ENCODE results near the gene TNFRSF8. TPM values are rescaled to one million over a fixed set of nuclear protein-coding genes. Genes with fewer than 3 reads are reported as not detected.

TNFRSF8 gene
- total RNA-seq, 8 experiments from 2014 or later, result 0.31 to 16.0 (median 0.46) TPM

- WGBS, 10 experiments, result 37 to 78% (median 54%) methylated on average over 5 to 10 of the region's 10 CpGs; no CpG with 5 or more reads in 1 of the 10 experiments
- in situ Hi-C loops (cut with MboI; ENCODE audit: low pct_unique_long_range_greater_than_20kb in 2 of 9, low sequenced_read_pairs in 9 of 9, unreplicated experiment in 9 of 9), result no loop called here
- no peak for ATAC-seq (replicated peaks in 6 of 8)
- H3K4me3 ChIP-seq, result no peak overlapping the region
- H3K27ac ChIP-seq, result no peak overlapping the region
- H3K4me1 ChIP-seq (replicated peaks in 1 of 2), result peaks cover 3 to 10% of the 10 kb centered on the region in 2 donors
Measured at GRCh38 chr1:12157366-12158231, 94.5 kb downstream of the TNFRSF8 start.

- no peak overlapping the region for H3K27ac ChIP-seq
- 28 to 100% (median 57%) methylated on average over 2 to 16 of the region's 22 CpGs; no CpG with 5 or more reads in 1 of the 10 experiments for WGBS, 10 experiments
- no peak for ATAC-seq (replicated peaks in 6 of 8)
- in situ Hi-C loops (cut with MboI; ENCODE audit: low pct_unique_long_range_greater_than_20kb in 2 of 9, low sequenced_read_pairs in 9 of 9, unreplicated experiment in 9 of 9), result no loop called here
- peaks cover 3 to 10% of the 10 kb centered on the region in 2 donors for H3K4me1 ChIP-seq (replicated peaks in 1 of 2)
- no peak overlapping the region for H3K4me3 ChIP-seq
Measured at GRCh38 chr1:12158357-12159092, 95.4 kb downstream of the TNFRSF8 start.

DNA sequence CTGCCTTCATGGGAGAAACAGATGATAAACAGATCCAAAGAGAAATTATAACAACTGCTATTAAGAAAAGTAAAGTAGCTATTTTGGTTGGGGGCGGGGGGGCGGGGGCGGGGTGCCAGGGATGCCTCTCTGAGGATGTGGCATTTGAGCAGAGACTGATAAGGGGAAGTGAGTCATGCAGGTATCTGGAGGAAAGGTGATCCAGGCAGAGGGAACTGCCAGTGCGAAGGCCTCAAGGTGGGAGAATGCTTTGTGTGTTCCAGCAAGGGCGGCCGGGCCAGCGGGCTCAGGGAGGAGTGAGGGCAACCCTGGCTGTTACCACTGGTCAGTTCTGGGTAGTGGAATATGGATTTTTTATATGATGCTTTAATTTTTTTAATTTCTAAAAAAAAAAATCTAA, 96.7 kb downstream of the TNFRSF8 start:
- WGBS, 10 experiments, result 82 to 100% (median 100%) methylated on average over 1 to 4 of the region's 7 CpGs; no CpG with 5 or more reads in 5 of the 10 experiments
- H3K27ac ChIP-seq, result no peak overlapping the region
- H3K4me3 ChIP-seq, result no peak overlapping the region
- peaks cover 3 to 10% of the 10 kb centered on the region in 2 donors for H3K4me1 ChIP-seq (replicated peaks in 1 of 2)
- in situ Hi-C loops (cut with MboI; ENCODE audit: low pct_unique_long_range_greater_than_20kb in 2 of 9, low sequenced_read_pairs in 9 of 9, unreplicated experiment in 9 of 9), result no loop called here
- ATAC-seq (replicated peaks in 6 of 8), result no peak

DNA sequence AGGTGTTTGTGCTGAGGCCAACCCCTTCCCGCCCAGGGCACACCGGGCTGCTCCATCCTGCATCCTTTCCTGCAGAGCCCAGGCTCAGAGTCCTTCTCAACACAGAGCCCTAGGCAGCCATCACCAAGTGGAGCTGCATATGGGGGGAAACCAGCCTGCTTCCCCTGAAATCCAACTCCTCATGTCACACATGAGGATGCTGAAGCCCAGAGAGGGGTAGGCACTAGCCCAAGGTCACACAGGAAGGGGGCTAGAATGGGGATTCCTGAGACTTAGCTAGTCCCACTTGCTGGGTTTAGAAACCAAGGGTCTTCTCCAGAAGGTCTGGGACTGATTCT, 98.2 kb downstream of the TNFRSF8 start:
- Histone ChIP-seq H3K27ac (no peak overlapping the region), H3K4me3 (no peak overlapping the region), H3K4me1 (replicated peaks in 1 of 2) (peaks cover 3 to 10% of the 10 kb centered on the region in 2 donors)
- no peak for ATAC-seq (replicated peaks in 6 of 8)
- in situ Hi-C loops (cut with MboI; ENCODE audit: low pct_unique_long_range_greater_than_20kb in 2 of 9, low sequenced_read_pairs in 9 of 9, unreplicated experiment in 9 of 9), result no loop called here
- 90 to 100% (median 100%) methylated on average over 1 to 2 of the region's 2 CpGs; no CpG with 5 or more reads in 6 of the 10 experiments for WGBS, 10 experiments

GRCh38 chr1:12161662-12162458, 98.8 kb downstream of the TNFRSF8 start:
- in situ Hi-C loops (cut with MboI; ENCODE audit: low pct_unique_long_range_greater_than_20kb in 2 of 9, low sequenced_read_pairs in 9 of 9, unreplicated experiment in 9 of 9), result no loop called here
- Histone ChIP-seq H3K4me1 (replicated peaks in 1 of 2) (peaks cover 6 to 10% of the 10 kb centered on the region in 2 donors), H3K4me3 (no peak overlapping the region), H3K27ac (no peak overlapping the region)
- peak; percentile 15 to 93 (median 56) for ATAC-seq (replicated peaks in 6 of 8)
- 0 to 70% (median 42%) methylated on average over 1 to 7 of the region's 9 CpGs; no CpG with 5 or more reads in 2 of the 10 experiments for WGBS, 10 experiments

GRCh38 chr1:12162459-12163137, 99.5 kb downstream of the TNFRSF8 start:
- Histone ChIP-seq H3K4me1 (replicated peaks in 1 of 2) (peaks cover 11 to 17% of the 10 kb centered on the region in 2 donors), H3K4me3 (no peak overlapping the region), H3K27ac (no peak overlapping the region)
- in situ Hi-C loops (cut with MboI; ENCODE audit: low pct_unique_long_range_greater_than_20kb in 2 of 9, low sequenced_read_pairs in 9 of 9, unreplicated experiment in 9 of 9), result no loop called here
- ATAC-seq (replicated peaks in 6 of 8), result no peak
- 86 to 100% (median 91%) methylated on average over 1 to 8 of the region's 11 CpGs; no CpG with 5 or more reads in 3 of the 10 experiments for WGBS, 10 experiments

- no peak for ATAC-seq (replicated peaks in 6 of 8)
- Histone ChIP-seq H3K4me1 (replicated peaks in 1 of 2) (peaks cover 9 to 14% of the 10 kb centered on the region in 2 donors), H3K27ac (no peak overlapping the region), H3K4me3 (no peak overlapping the region)
- WGBS, 10 experiments, result 58 to 93% (median 82%) methylated on average over 5 to 9 of the region's 9 CpGs; no CpG with 5 or more reads in 3 of the 10 experiments
- in situ Hi-C loops (cut with MboI; ENCODE audit: low pct_unique_long_range_greater_than_20kb in 2 of 9, low sequenced_read_pairs in 9 of 9, unreplicated experiment in 9 of 9), result no loop called here
Measured at GRCh38 chr1:12163210-12163609, 100.1 kb downstream of the TNFRSF8 start.

DNA sequence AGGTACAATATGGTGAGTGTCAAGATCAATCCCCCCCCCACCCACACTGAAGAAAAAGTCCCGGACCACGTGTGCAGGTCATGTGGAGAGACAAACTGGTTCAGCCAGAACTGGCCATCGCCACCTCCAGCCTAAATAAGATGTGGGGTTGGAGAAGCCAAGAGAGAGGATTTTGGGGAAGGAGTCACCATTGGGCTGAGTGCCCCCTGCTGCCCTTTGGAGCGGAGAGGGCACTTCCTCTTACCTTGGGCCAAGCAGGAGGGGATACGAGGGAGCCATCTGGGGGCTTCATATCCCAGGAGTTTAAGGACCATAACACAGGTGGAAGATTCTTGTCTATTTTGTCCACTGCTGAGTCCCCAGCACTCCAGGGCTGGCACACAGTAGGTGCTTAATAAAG, 101.1 kb downstream of the TNFRSF8 start:
- 83 to 93% (median 89%) methylated on average over 3 to 4 of the region's 5 CpGs; no CpG with 5 or more reads in 6 of the 10 experiments for WGBS, 10 experiments
- peaks cover 7 to 9% of the 10 kb centered on the region in 2 donors for H3K4me1 ChIP-seq (replicated peaks in 1 of 2)
- no peak overlapping the region for H3K4me3 ChIP-seq
- in situ Hi-C loops (cut with MboI; ENCODE audit: low pct_unique_long_range_greater_than_20kb in 2 of 9, low sequenced_read_pairs in 9 of 9, unreplicated experiment in 9 of 9), result no loop called here
- ATAC-seq (replicated peaks in 6 of 8), result no peak
- no peak overlapping the region for H3K27ac ChIP-seq

DNA sequence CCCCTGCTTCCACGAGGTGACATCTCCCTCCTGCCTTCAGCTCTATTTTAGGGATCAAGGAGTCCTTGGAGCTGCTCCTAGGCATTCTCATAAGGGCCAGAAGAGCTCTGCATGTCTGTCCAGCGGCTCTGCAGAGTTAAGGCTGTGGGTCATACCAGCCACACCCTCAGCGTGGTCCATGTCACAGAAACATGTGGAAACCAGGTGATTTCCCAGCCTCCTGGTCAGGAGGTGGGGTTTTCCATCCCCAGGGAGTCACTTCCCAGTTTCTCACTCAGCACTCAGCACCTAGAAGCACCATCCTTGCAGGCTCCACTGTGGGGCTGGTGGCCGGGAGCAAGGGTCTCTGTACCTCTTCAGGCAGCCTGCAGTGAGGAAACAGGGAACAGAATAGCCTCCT, 102.2 kb downstream of the TNFRSF8 start:
- in situ Hi-C loops (cut with MboI; ENCODE audit: low pct_unique_long_range_greater_than_20kb in 2 of 9, low sequenced_read_pairs in 9 of 9, unreplicated experiment in 9 of 9), result no loop called here
- 67 to 100% (median 82%) methylated on average over 1 to 4 of the region's 4 CpGs; no CpG with 5 or more reads in 4 of the 10 experiments for WGBS, 10 experiments

GRCh38 chr1:12166834-12167492, 103.9 kb downstream of the TNFRSF8 start, which contains the start of gene TNFRSF1B:
TNFRSF1B (plus strand) TSS chr1:12166991; CDS start chr1:12167092, 101 bp downstream.
- 0 to 8% (median 4%) methylated on average over 1 to 31 of the region's 79 CpGs; no CpG with 5 or more reads in 6 of the 10 experiments for WGBS, 10 experiments
- in situ Hi-C loops (cut with MboI; ENCODE audit: low pct_unique_long_range_greater_than_20kb in 2 of 9, low sequenced_read_pairs in 9 of 9, unreplicated experiment in 9 of 9), result no loop called here
- Histone ChIP-seq H3K4me1 (replicated peaks in 1 of 2) (peaks cover 7 to 9% of the 10 kb centered on the region in 2 donors), H3K4me3 (peak within 1 kb of the TSS; percentile 14 to 20 (median 17)), H3K27ac (no peak within 1 kb of the TSS)
- ATAC-seq (replicated peaks in 6 of 8), result peak; percentile 52 to 83 (median 70)

More for the DNA sequence above, 102.2 kb downstream of the TNFRSF8 start:
- ATAC-seq (replicated peaks in 6 of 8), result peak in 3 of 8 experiments; percentile 5 to 21 (median 12)
- peaks cover 7 to 9% of the 10 kb centered on the region in 2 donors for H3K4me1 ChIP-seq (replicated peaks in 1 of 2)
- no peak overlapping the region for H3K27ac ChIP-seq
- no peak overlapping the region for H3K4me3 ChIP-seq

DNA sequence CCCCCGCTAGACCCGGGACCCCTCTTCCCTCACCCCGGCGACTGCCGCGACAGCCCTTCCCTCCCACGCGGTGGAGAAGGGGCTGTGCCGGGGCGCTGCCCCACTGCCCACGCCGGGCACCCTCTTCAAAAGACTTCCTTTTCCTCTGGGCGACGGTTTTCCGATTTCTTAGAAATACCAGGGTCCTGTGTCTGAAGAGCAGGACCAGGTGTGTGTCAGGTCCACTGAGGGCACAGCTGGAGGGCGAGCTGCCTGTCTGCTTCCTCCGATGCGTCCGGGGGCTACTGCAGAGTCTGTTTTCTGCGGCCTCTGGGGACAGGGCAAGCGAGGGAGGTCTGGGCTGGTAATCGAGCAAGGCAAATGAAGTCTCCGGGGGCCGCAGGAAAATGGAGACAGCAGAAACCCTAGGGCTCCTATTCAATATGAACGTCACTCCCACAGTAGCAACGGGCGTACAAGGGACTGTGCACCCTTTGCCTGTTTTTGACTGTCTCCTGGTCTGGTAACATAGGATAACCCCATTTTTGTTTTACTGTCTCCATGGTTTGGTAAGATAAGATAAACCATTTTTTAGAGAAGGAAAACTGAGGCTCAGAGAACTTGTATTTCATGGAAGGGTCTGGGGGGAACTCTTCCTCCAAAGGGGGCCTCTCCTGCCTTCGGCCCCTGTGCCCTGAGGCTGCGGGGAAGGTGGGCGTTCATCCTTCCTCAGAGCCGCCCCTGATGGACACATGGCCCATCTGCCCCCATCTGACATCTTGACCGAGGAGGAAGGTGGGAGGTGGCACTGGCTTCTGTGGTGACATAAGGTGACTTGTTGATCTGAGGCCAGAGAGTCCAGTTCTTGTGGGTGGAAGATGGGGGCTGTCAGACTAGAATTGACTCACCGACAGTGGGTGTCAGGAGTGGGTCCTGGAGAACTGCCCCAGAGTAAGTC, 104.7 kb downstream of the TNFRSF8 start:
- H3K27ac ChIP-seq, result no peak overlapping the region
- in situ Hi-C loops (cut with MboI; ENCODE audit: low pct_unique_long_range_greater_than_20kb in 2 of 9, low sequenced_read_pairs in 9 of 9, unreplicated experiment in 9 of 9), result no loop called here
- peak in 3 of 8 experiments; percentile 5 to 20 (median 8) for ATAC-seq (replicated peaks in 6 of 8)

More for the DNA sequence above, 104.7 kb downstream of the TNFRSF8 start:
- 11 to 60% (median 33%) methylated on average over 3 to 27 of the region's 33 CpGs; no CpG with 5 or more reads in 3 of the 10 experiments for WGBS, 10 experiments
- Histone ChIP-seq H3K4me1 (replicated peaks in 1 of 2) (peaks cover 7 to 9% of the 10 kb centered on the region in 2 donors), H3K4me3 (no peak overlapping the region)

Measured in motor neuron (in vitro differentiated cells).